Measurements from ENCODE around the gene SLC6A12.

DNA sequence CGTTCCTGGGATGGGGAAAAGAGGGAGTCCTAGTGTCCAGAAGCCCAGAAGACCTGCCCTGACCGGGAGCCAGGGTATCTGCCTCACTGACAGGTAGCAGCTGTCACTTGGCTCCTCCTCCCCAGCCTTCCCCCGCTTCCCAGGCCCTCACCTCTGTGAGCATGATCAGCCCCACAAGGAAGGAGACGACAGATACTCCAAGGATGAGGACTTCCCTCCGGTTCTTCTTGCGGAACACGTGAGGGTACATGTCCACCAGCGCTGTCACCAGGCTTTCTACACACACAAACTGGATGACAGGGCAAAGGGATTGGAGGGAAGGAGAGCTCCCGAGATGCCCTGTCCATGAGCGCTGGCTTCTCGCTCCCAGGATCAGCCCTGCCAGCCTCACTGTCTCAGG, 9.9 kb upstream of the SLC6A12 start:
- TF ChIP-seq, protein P1, sequence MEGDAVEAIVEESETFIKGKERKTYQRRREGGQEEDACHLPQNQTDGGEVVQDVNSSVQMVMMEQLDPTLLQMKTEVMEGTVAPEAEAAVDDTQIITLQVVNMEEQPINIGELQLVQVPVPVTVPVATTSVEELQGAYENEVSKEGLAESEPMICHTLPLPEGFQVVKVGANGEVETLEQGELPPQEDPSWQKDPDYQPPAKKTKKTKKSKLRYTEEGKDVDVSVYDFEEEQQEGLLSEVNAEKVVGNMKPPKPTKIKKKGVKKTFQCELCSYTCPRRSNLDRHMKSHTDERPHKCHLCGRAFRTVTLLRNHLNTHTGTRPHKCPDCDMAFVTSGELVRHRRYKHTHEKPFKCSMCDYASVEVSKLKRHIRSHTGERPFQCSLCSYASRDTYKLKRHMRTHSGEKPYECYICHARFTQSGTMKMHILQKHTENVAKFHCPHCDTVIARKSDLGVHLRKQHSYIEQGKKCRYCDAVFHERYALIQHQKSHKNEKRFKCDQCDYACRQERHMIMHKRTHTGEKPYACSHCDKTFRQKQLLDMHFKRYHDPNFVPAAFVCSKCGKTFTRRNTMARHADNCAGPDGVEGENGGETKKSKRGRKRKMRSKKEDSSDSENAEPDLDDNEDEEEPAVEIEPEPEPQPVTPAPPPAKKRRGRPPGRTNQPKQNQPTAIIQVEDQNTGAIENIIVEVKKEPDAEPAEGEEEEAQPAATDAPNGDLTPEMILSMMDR (IDR thresholded peaks at IDR 0.05; ENCODE audit: low read length), result no peak
- no peak for TF ChIP-seq EZH2 (IDR thresholded peaks at IDR 0.05; ENCODE audit: borderline replicate concordance, low read length)
